Smooth muscle cell (in vitro differentiated cells): ENCODE data around the gene SKAP1. TPM values are rescaled to one million over a fixed set of nuclear protein-coding genes. Genes with fewer than 3 reads are reported as not detected.

ENCODE experiments used
- DNase-seq: peaks from one replicate; lab custom pipeline; 2025; ENCODE audit not compliant: unreplicated experiment; lab: John Stamatoyannopoulos, UW
- H2AFZ ChIP-seq: fragments of 200-600 bp; sonication (generic); 2 replicates; pipeline ENCODE4 v1.6.0; 2016; ENCODE audit warnings: antibody characterized with exemption, low read depth, mild to moderate bottlenecking
- H3F3A ChIP-seq: fragments of 200-600 bp; sonication (generic); 2 replicates; pipeline ENCODE4 v1.6.0; 2017; ENCODE audit warnings: antibody characterized with exemption, low read depth
- H3K27ac ChIP-seq: fragments of 200-600 bp; sonication (generic); 2 replicates; pipeline ENCODE4 v1.5.1; 2016; ENCODE audit warnings: low read depth, mild to moderate bottlenecking
- H3K27me3 ChIP-seq: fragments of 200-600 bp; sonication (generic); 2 replicates; pipeline ENCODE4 v1.6.1; 2016; ENCODE audit warnings: low read depth, mild to moderate bottlenecking
- H3K36me3 ChIP-seq: fragments of 200-600 bp; sonication (generic); 2 replicates; pipeline ENCODE4 v1.5.1; 2016; ENCODE audit warnings: low read depth
- H3K4me1 ChIP-seq: fragments of 200-600 bp; sonication (generic); 2 replicates; pipeline ENCODE4 v1.5.1; 2016; ENCODE audit warnings: low read depth
- H3K4me2 ChIP-seq: fragments of 200-600 bp; sonication (generic); 2 replicates; pipeline ENCODE4 v1.6.0; 2016; ENCODE audit warnings: mild to moderate bottlenecking
- H3K4me3 ChIP-seq: fragments of 200-600 bp; sonication (generic); 2 replicates; pipeline ENCODE4 v1.5.1; 2016; ENCODE audit warnings: mild to moderate bottlenecking
- H3K79me2 ChIP-seq: fragments of 200-600 bp; sonication (generic); 2 replicates; pipeline ENCODE4 v1.6.0; 2016; ENCODE audit warnings: low read depth, mild to moderate bottlenecking
- H3K9ac ChIP-seq: fragments of 200-600 bp; sonication (generic); 2 replicates; pipeline ENCODE4 v1.6.0; 2016; ENCODE audit warnings: low read depth
- H3K9me3 ChIP-seq: fragments of 200-600 bp; sonication (generic); replicated peaks from 2 replicates; pipeline ENCODE4 v1.5.1; 2016; ENCODE audit warnings: low read depth
- H4K20me1 ChIP-seq: fragments of 200-600 bp; sonication (generic); 2 replicates; pipeline ENCODE4 v1.6.0; 2016; ENCODE audit warnings: low read depth
- WGBS: methylation state at CpG from one replicate; pipeline ENCODE4 v1.1.7; 2016; ENCODE audit warnings: low lambda C conversion rate; 5-methylcytosine and 5-hydroxymethylcytosine counted together
- polyA plus RNA-seq: library from polyadenylated mRNA; unstranded; fragments of >200 nt; fragmentation: Nextera tagmentation; extraction: Ambion mirVana; gene quantifications from 2 replicates; pipeline ENCODE4 v1.2.1, GENCODE V29; 2016
- total RNA-seq: library from RNA; depleted of rRNA; stranded (reverse); fragments of >200 nt; gene quantifications from 2 replicates; pipeline ENCODE4 v1.2.3, GENCODE V29; 2014
- TF ChIP-seq, protein P1 (sequence below): fragments of 200-600 bp; sonication (generic); IDR thresholded peaks from 2 replicates; pipeline ENCODE4 v1.5.1; 2017; ENCODE audit warnings: borderline replicate concordance, mild to moderate bottlenecking, antibody characterized with exemption; ENCODE audit not compliant: insufficient read depth, poor library complexity, severe bottlenecking

The SKAP1 gene
- total and polyA plus RNA-seq, 2 experiments from 2014 or later = not detected

DNA sequence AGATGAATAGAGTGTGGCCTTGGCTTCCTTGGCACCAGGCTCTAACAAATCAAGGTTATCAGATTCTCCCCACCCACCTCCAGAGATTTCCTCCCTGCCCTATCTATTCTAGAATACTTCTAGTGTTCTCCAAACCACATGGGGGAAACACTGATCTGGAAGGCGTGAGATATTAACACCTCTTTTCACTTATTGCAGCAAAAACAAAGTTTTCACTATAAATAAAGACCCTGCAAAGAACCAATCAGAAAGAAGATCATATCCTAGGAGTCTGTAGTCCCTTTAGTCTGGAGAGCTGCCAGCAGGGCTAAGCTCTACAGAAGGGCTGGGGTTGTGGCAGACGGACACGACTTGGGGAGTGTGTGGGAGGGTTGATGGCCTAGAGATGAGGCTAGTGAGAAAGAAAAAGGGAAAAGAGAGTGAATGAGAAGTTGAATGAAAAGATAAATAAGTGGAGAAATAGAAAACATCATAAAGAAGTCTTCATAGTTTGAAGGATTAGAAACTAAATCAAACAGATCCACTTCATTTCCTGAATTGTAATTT lies 8.6 kb upstream of the SKAP1 start:
- no peaks in the 10 kb centered on the region for H4K20me1 ChIP-seq
- no peak overlapping the region for H3K9ac ChIP-seq
- no peak overlapping the region for H3K27ac ChIP-seq
- no peaks in the 10 kb centered on the region for H3K9me3 ChIP-seq
- H3K4me2 ChIP-seq = no peak overlapping the region
- H3F3A ChIP-seq = no peaks in the 10 kb centered on the region
- H3K79me2 ChIP-seq = no peaks in the 10 kb centered on the region
- DNase-seq = no peak
- TF ChIP-seq, protein P1, sequence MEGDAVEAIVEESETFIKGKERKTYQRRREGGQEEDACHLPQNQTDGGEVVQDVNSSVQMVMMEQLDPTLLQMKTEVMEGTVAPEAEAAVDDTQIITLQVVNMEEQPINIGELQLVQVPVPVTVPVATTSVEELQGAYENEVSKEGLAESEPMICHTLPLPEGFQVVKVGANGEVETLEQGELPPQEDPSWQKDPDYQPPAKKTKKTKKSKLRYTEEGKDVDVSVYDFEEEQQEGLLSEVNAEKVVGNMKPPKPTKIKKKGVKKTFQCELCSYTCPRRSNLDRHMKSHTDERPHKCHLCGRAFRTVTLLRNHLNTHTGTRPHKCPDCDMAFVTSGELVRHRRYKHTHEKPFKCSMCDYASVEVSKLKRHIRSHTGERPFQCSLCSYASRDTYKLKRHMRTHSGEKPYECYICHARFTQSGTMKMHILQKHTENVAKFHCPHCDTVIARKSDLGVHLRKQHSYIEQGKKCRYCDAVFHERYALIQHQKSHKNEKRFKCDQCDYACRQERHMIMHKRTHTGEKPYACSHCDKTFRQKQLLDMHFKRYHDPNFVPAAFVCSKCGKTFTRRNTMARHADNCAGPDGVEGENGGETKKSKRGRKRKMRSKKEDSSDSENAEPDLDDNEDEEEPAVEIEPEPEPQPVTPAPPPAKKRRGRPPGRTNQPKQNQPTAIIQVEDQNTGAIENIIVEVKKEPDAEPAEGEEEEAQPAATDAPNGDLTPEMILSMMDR = no peak
- H3K27me3 ChIP-seq = peaks cover 3% of the 10 kb centered on the region
- no peak overlapping the region for H2AFZ ChIP-seq
- no peaks in the 10 kb centered on the region for H3K36me3 ChIP-seq
- H3K4me3 ChIP-seq = no peak overlapping the region
- WGBS = 51% methylated on average over 3 of the region's 3 CpGs
- H3K4me1 ChIP-seq = no peaks in the 10 kb centered on the region

GRCh38 chr17:48433896-48434295 lies 3.9 kb upstream of the SKAP1 start:
- Histone ChIP-seq H3F3A (no peaks in the 10 kb centered on the region), H3K4me3 (no peak overlapping the region), H3K9ac (no peak overlapping the region), H3K79me2 (no peaks in the 10 kb centered on the region), H3K27me3 (peaks cover 50% of the 10 kb centered on the region), H3K27ac (no peak overlapping the region), H4K20me1 (no peaks in the 10 kb centered on the region), H3K9me3 (no peaks in the 10 kb centered on the region), H2AFZ (no peak overlapping the region), H3K4me2 (no peak overlapping the region), H3K36me3 (no peaks in the 10 kb centered on the region), H3K4me1 (no peaks in the 10 kb centered on the region)
- no peak for DNase-seq
- TF ChIP-seq, protein P1 = no peak
- 75% methylated on average over 6 of the region's 6 CpGs for WGBS

- no peak overlapping the region for H3K4me2 ChIP-seq
- TF ChIP-seq, protein P1 = no peak
- H3K36me3 ChIP-seq = no peaks in the 10 kb centered on the region
- no peaks in the 10 kb centered on the region for H4K20me1 ChIP-seq
- H3K9ac ChIP-seq = no peak overlapping the region
- H3K27me3 ChIP-seq = peaks cover 58% of the 10 kb centered on the region
- no peak for DNase-seq
- H3K4me3 ChIP-seq = no peak overlapping the region
- no peak overlapping the region for H3K27ac ChIP-seq
- no peaks in the 10 kb centered on the region for H3K9me3 ChIP-seq
- H3F3A ChIP-seq = no peaks in the 10 kb centered on the region
- no peaks in the 10 kb centered on the region for H3K79me2 ChIP-seq
- no peak overlapping the region for H2AFZ ChIP-seq
- no peaks in the 10 kb centered on the region for H3K4me1 ChIP-seq
- WGBS = 68% methylated on average over 11 of the region's 11 CpGs
Observed at GRCh38 chr17:48432820-48433775, 3.1 kb upstream of the SKAP1 start.

DNA sequence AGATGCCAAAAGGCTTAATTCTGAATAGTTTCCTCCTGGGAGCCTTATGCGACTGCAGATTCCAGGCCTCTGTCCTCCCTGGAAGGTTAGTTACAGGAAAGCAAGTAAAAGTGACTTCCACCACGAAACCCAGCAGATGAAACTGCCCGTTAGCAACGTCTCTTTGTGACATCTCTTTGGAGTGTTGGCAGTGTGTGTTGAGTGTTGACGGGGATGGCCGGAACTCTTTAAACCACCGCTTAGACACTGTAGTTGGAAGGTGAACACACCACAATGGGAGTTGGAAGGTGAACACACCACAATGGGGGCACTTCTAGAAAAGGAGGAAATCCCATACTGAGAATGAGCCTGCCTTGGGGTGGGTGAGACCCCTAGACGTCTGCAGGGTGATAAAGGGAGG lies 858 bp downstream of the SKAP1 start:
- Histone ChIP-seq H3K79me2 (no peaks in the 10 kb centered on the region), H4K20me1 (no peaks in the 10 kb centered on the region), H3K9me3 (no peaks in the 10 kb centered on the region), H3K4me3 (no peak overlapping the region), H3K27me3 (peaks cover 58% of the 10 kb centered on the region), H3K36me3 (no peaks in the 10 kb centered on the region), H2AFZ (no peak overlapping the region), H3K27ac (no peak overlapping the region), H3K4me1 (no peaks in the 10 kb centered on the region), H3F3A (no peaks in the 10 kb centered on the region), H3K4me2 (no peak overlapping the region), H3K9ac (no peak overlapping the region)
- no peak for DNase-seq
- TF ChIP-seq, protein P1 = no peak
- 85% methylated on average over 8 of the region's 8 CpGs for WGBS
